GM12801 (cell line): Measurements from ENCODE around the gene USP13.

Source experiments
- TF ChIP-seq, protein P1 (sequence below): IDR thresholded peaks from one replicate; pipeline ENCODE4 v1.5.1; 2011; ENCODE audit warnings: control low read depth; ENCODE audit not compliant: insufficient read length; ENCODE audit errors: extremely low read depth

USP13 gene

DNA sequence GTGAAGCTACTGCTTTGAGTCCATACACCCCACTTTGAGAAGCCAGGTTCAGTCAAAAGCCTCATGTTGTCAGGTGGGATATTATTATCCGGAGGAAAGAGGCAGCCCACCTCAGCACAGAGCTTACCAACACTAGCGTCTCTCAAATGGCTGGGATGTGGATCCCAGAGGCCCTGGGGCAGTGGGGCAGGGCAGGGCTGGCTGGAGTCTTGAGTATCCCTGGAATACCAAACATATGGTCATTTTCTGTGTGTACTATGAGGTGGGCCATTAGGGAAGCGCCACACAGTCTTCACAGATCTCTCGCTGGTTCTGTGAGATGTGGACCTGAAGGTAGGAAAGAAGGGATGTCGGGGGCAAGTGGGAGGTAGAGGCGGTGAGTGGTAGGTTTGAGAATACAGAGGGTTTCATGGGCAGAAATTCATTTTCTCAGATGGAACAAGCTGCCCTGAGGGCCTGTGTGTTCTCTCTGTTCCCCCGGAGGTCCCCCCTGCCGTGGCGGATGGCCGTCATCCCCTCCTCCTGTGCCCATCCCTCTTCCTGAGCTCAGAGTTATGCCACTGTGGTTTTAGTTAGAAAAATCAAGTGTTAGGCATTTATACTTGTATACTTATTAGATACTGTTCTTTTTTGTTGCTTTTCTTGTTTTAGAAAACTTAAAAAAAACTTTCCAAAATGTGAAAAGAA, 66.4 kb downstream of the USP13 start:
- TF ChIP-seq, protein P1, sequence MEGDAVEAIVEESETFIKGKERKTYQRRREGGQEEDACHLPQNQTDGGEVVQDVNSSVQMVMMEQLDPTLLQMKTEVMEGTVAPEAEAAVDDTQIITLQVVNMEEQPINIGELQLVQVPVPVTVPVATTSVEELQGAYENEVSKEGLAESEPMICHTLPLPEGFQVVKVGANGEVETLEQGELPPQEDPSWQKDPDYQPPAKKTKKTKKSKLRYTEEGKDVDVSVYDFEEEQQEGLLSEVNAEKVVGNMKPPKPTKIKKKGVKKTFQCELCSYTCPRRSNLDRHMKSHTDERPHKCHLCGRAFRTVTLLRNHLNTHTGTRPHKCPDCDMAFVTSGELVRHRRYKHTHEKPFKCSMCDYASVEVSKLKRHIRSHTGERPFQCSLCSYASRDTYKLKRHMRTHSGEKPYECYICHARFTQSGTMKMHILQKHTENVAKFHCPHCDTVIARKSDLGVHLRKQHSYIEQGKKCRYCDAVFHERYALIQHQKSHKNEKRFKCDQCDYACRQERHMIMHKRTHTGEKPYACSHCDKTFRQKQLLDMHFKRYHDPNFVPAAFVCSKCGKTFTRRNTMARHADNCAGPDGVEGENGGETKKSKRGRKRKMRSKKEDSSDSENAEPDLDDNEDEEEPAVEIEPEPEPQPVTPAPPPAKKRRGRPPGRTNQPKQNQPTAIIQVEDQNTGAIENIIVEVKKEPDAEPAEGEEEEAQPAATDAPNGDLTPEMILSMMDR, result no peak

DNA sequence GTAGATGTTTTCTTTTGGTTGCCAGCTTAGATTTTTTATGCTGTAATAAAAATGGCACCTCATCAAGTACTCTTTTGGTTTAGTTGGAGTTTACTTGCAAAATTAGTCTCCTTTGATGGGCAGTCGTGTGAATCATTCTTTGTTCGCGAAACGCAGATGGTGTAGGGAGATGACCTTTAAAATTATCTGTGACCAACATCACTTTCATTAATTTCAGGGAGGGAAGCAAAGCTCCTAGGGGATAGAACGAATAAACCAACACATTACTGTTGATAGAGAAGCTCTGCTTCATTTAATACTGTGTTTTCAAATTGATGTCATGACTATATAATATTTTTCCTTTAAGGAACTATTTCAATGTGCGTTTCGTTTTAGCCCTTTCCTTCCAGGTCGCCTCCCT, 67.4 kb downstream of the USP13 start:
- TF ChIP-seq, protein P1, result no peak

DNA sequence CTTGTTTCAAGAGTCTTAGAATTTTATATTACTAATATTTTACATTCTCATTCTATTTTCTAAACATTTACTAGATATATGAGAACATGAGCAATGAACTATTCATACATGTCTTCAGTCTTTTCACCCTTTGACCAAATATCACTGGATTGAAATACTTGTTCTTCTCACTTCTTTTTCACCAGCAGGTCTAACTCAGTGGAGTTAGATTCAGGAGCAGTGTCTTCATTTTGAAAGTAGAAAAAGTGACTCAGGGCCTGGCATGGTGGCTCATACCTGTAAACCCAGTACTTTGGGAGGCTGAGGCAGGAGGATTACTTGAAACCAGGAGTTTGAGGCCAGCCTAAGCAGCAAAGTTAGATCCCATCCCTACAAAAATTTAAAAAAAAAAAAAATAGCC, 70.8 kb downstream of the USP13 start:
- TF ChIP-seq, protein P1, result no peak

DNA sequence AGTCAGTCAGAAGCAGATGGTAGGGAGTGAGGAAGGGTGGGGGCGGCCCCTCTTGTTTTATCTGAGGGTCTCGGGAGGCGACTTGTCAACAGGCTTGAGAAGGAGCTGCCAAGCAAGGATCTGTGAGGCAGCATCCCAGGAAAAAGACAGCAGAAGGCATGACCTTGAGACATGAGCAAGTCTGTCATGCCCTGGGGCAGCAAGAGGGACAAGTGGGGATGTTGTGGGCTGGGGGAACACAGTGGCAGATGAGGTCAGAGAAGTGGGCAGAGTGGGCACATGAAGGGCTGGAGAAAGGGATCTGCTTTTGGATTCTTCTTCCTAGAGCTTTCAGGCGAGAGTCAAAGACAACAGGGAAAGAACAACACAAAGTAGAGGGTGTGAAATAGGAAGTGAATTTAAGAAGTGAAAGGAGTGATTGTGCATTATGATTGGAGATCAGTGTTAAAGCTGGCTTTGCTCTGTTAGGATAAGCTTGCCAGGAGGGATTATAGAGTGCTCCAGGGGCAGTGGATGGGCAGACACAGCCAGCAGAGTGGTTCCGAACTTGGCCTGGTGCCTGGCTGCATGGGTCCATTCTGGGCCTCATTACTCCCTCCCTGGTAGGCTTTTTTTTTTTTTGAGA, 73.3 kb downstream of the USP13 start:
- TF ChIP-seq, protein P1, result no peak

DNA sequence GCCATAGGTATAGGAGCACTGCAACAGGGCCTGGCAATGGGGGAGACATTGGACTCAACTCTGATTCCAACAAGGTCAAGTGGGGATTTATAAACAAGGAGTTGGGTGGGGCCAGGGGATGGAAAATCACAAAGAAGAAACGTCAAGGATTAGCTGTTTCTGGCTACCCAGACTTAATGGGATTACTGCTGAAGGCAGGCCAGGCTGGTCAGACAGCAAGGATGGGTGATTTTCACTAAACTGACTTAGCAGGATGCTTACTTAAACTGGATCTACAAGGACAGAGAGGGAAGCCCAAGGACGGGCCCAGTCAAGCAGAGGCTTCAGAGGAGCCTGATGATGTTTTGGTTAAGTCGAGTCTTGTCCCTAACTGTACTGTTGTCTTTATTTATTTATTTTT, 76.2 kb downstream of the USP13 start:
- TF ChIP-seq, protein P1, result no peak

DNA sequence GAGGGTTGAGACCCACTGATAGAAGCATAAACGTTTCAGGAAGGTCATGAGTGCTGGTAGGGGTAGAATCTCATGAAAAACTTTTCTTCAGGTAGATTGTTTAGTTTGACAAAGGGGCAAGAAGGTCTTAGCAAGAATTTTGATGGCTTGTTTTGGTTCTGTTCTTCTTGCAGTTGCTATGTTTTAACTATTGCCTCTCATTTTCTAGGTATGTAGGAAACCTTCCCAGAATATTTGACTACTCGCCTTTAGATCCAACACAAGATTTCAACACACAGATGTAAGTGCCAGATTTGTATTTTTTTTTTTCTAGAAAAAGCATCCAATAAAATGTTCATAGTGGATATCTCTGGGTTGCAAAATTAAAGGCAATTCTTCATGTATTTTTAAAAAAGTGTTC, 77.1 kb downstream of the USP13 start:
- TF ChIP-seq, protein P1, result no peak

DNA sequence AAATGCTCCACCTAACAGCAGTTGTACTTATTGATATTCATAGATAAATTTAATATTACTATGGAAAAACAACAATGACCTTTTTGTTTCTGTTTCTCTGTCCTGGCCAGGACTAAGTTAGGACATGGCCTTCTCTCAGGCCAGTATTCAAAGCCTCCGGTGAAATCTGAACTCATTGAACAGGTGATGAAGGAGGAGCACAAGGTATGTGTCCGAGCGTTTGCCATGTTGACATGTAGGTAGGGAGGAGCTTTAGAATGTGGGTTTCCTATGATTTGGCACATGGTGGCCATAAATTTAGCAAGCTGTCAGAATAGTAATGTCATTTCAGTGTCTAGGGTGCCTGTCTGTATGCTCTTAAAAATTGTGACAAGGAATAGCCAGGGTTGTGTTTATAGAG, 77.7 kb downstream of the USP13 start:
- TF ChIP-seq, protein P1, result no peak
